ENCODE results near the gene ADCY1. TPM values are rescaled to one million over a fixed set of nuclear protein-coding genes. Genes with fewer than 3 reads are reported as not detected.

ADCY1 gene
- total and polyA plus RNA-seq, 2 donors = 0.27 to 0.38 TPM

DNA sequence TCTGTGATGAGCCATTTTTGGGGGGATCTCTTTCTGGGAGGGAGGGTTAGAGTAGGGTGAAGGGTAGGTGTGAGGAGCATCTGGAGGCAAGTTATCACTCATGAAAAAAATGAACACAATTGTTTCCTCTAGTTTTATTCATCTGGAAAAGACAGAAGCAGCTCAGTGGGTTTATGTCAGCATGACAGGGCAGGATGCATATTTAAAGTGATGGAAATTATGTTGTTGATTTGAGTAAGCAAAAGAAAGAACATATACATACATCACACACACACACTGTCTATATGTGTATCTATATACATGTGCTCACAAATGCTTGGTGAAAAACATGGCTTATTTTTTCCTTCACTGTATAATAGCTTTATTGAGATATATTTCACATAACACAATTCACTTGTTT lies 114.2 kb downstream of the ADCY1 start:
- no peak overlapping the region for H3K27ac ChIP-seq (ENCODE audit: low read depth in 1 of 2, low read length in 1 of 2)
- H3K36me3 ChIP-seq (ENCODE audit: control insufficient read depth in 2 of 2, insufficient read depth in 2 of 2, low read length in 1 of 2) = no peaks in the 10 kb centered on the region
- H3K4me3 ChIP-seq (ENCODE audit: low read length in 2 of 2) = no peak overlapping the region
- H3K27me3 ChIP-seq (ENCODE audit: control insufficient read depth in 2 of 2, insufficient read depth in 1 of 2, low read length in 1 of 2) = no peaks in the 10 kb centered on the region
- H3K9me3 ChIP-seq (ENCODE audit: control insufficient read depth in 2 of 2, insufficient read depth in 1 of 2, low read length in 1 of 2) = no peaks in the 10 kb centered on the region
- no peak for DNase-seq (ENCODE audit: low read depth in 6 of 9, low spot score in 9 of 9)
- H3K4me1 ChIP-seq (ENCODE audit: control insufficient read depth in 2 of 2, insufficient read depth in 2 of 2, low read length in 2 of 2) = no peaks in the 10 kb centered on the region

DNA sequence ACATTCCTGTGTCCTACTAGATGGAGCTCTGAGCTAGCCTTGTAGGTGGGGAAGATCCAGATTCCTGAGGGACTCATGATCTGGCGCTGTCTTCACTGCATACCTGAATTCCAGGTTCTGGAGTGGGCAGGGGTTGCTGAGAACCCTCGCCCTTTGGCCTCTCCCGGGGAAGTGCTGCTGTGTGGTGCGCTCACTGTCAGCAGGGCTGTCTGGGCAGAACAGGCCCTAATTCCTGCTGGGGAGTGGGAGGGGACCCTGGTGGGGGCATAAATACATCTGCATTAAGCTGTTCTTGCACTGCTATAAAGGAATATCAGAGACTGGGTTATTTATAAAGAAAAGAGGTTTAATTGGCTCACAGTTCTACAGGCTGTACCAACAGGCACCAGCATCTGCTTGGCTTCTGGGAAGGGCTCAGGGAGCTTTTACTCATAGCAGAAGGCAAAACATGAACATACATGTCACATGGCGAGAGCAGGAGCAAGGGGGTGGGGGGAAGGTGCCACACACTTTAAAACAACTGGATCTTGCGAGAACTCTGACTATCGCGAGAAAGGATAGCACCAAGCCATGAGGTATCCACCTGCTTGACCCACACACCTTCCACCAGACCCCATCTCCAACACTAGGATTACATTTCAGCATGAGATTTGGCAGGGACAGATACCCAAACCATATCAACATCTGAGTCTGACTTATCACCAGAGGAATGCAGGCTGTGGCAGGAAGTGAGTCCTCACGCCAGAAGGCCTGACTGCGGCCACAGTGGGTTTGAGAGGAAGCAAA lies 115.0 kb downstream of the ADCY1 start:
- no peak for DNase-seq (ENCODE audit: low read depth in 6 of 9, low spot score in 9 of 9)

GRCh38 chr7:45689797-45690761 lies 115.9 kb downstream of the ADCY1 start:
- WGBS = 81% methylated on average over 15 of the region's 15 CpGs
- Histone ChIP-seq H3K27ac (ENCODE audit: low read depth in 1 of 2, low read length in 1 of 2) (no peak overlapping the region), H3K4me1 (ENCODE audit: control insufficient read depth in 2 of 2, insufficient read depth in 2 of 2, low read length in 2 of 2) (no peaks in the 10 kb centered on the region), H3K4me3 (ENCODE audit: low read length in 2 of 2) (no peak overlapping the region), H3K9me3 (ENCODE audit: control insufficient read depth in 2 of 2, insufficient read depth in 1 of 2, low read length in 1 of 2) (no peaks in the 10 kb centered on the region), H3K36me3 (ENCODE audit: control insufficient read depth in 2 of 2, insufficient read depth in 2 of 2, low read length in 1 of 2) (no peaks in the 10 kb centered on the region), H3K27me3 (ENCODE audit: control insufficient read depth in 2 of 2, insufficient read depth in 1 of 2, low read length in 1 of 2) (no peaks in the 10 kb centered on the region)
- no peak for DNase-seq (ENCODE audit: low read depth in 6 of 9, low spot score in 9 of 9)

More for the DNA sequence above, 115.0 kb downstream of the ADCY1 start:
- Histone ChIP-seq H3K4me3 (ENCODE audit: low read length in 2 of 2) (no peak overlapping the region), H3K36me3 (ENCODE audit: control insufficient read depth in 2 of 2, insufficient read depth in 2 of 2, low read length in 1 of 2) (no peaks in the 10 kb centered on the region), H3K9me3 (ENCODE audit: control insufficient read depth in 2 of 2, insufficient read depth in 1 of 2, low read length in 1 of 2) (no peaks in the 10 kb centered on the region), H3K4me1 (ENCODE audit: control insufficient read depth in 2 of 2, insufficient read depth in 2 of 2, low read length in 2 of 2) (no peaks in the 10 kb centered on the region), H3K27ac (ENCODE audit: low read depth in 1 of 2, low read length in 1 of 2) (no peak overlapping the region), H3K27me3 (ENCODE audit: control insufficient read depth in 2 of 2, insufficient read depth in 1 of 2, low read length in 1 of 2) (no peaks in the 10 kb centered on the region)
- WGBS = 75% methylated on average over 10 of the region's 10 CpGs

DNA sequence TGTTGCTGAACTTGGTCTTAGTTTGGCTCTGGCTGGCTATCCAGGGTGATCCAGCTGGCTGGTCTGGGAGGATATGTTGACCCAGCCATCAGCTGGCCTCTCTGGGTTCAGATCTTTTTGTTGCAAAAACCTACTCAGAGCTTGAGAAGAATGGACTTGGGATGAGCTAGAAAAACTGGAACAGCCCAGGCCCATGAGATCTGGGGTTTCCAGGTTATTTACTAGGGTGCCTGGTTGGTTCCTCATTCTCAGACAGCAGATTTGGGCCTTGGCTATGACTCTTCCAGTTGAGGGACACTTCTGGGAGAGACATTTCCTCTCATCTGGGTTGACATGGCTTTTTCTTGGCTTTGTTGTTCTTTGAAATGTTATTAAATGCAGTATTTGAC lies 116.6 kb downstream of the ADCY1 start:
- H3K36me3 ChIP-seq (ENCODE audit: control insufficient read depth in 2 of 2, insufficient read depth in 2 of 2, low read length in 1 of 2) = no peaks in the 10 kb centered on the region
- H3K4me3 ChIP-seq (ENCODE audit: low read length in 2 of 2) = no peak overlapping the region
- no peak for DNase-seq (ENCODE audit: low read depth in 6 of 9, low spot score in 9 of 9)
- no peaks in the 10 kb centered on the region for H3K9me3 ChIP-seq (ENCODE audit: control insufficient read depth in 2 of 2, insufficient read depth in 1 of 2, low read length in 1 of 2)
- H3K27me3 ChIP-seq (ENCODE audit: control insufficient read depth in 2 of 2, insufficient read depth in 1 of 2, low read length in 1 of 2) = no peaks in the 10 kb centered on the region
- no peak overlapping the region for H3K27ac ChIP-seq (ENCODE audit: low read depth in 1 of 2, low read length in 1 of 2)
- no peaks in the 10 kb centered on the region for H3K4me1 ChIP-seq (ENCODE audit: control insufficient read depth in 2 of 2, insufficient read depth in 2 of 2, low read length in 2 of 2)

- Histone ChIP-seq H3K36me3 (ENCODE audit: control insufficient read depth in 2 of 2, insufficient read depth in 2 of 2, low read length in 1 of 2) (no peaks in the 10 kb centered on the region), H3K27ac (ENCODE audit: low read depth in 1 of 2, low read length in 1 of 2) (no peak overlapping the region), H3K9me3 (ENCODE audit: control insufficient read depth in 2 of 2, insufficient read depth in 1 of 2, low read length in 1 of 2) (no peaks in the 10 kb centered on the region), H3K27me3 (ENCODE audit: control insufficient read depth in 2 of 2, insufficient read depth in 1 of 2, low read length in 1 of 2) (no peaks in the 10 kb centered on the region), H3K4me3 (ENCODE audit: low read length in 2 of 2) (no peak overlapping the region), H3K4me1 (ENCODE audit: control insufficient read depth in 2 of 2, insufficient read depth in 2 of 2, low read length in 2 of 2) (no peaks in the 10 kb centered on the region)
- 96% methylated on average over 6 of the region's 6 CpGs for WGBS
- DNase-seq (ENCODE audit: low read depth in 6 of 9, low spot score in 9 of 9) = no peak
Measured at GRCh38 chr7:45691155-45691656, 117.0 kb downstream of the ADCY1 start.

- no peak overlapping the region for H3K27ac ChIP-seq (ENCODE audit: low read depth in 1 of 2, low read length in 1 of 2)
- H3K4me3 ChIP-seq (ENCODE audit: low read length in 2 of 2) = no peak overlapping the region
- no peaks in the 10 kb centered on the region for H3K4me1 ChIP-seq (ENCODE audit: control insufficient read depth in 2 of 2, insufficient read depth in 2 of 2, low read length in 2 of 2)
- H3K36me3 ChIP-seq (ENCODE audit: control insufficient read depth in 2 of 2, insufficient read depth in 2 of 2, low read length in 1 of 2) = no peaks in the 10 kb centered on the region
- 97% methylated on average over 3 of the region's 3 CpGs for WGBS
- no peak for DNase-seq (ENCODE audit: low read depth in 6 of 9, low spot score in 9 of 9)
- no peaks in the 10 kb centered on the region for H3K27me3 ChIP-seq (ENCODE audit: control insufficient read depth in 2 of 2, insufficient read depth in 1 of 2, low read length in 1 of 2)
- H3K9me3 ChIP-seq (ENCODE audit: control insufficient read depth in 2 of 2, insufficient read depth in 1 of 2, low read length in 1 of 2) = no peaks in the 10 kb centered on the region
Measured at GRCh38 chr7:45692031-45692430, 117.9 kb downstream of the ADCY1 start.

DNA sequence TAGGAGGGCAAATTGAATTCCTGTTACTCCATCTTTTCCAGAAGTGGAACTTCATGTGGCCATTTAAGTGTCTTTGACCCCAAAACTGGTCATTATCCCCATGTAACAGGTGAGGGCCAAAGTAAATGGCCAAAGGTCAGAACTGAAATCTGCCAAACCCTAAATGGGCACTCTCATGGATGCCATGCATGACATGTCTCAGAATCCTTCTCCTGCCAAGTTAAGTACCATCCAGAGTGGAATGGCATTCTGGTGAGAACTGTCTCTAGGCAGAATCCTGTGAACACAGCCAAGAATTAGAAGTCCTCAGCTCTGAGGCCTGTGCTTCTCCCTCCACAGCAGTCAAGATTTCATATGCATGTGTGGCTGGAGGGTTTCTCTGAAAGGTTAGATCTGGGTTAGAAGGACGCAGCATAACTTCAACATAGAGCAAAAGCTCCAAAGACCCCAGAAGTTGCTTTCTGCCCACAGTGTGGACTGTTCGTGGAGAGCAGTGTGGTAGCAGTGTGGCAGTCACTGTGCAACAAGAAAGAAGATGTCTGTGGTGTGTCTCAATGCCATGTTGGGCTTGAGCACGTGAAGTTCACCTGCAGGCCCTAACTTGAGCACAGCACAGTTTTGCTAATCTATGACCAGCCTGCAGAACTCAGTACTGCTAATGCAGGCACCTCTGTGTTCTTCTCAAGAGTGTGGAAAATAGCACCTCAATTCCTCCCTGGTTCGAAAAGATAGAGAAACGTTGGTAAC lies 121.3 kb downstream of the ADCY1 start:
- no peak overlapping the region for H3K4me3 ChIP-seq (ENCODE audit: low read length in 2 of 2)
- no peaks in the 10 kb centered on the region for H3K4me1 ChIP-seq (ENCODE audit: control insufficient read depth in 2 of 2, insufficient read depth in 2 of 2, low read length in 2 of 2)
- no peak overlapping the region for H3K27ac ChIP-seq (ENCODE audit: low read depth in 1 of 2, low read length in 1 of 2)
- DNase-seq (ENCODE audit: low read depth in 6 of 9, low spot score in 9 of 9) = no peak
- no peaks in the 10 kb centered on the region for H3K9me3 ChIP-seq (ENCODE audit: control insufficient read depth in 2 of 2, insufficient read depth in 1 of 2, low read length in 1 of 2)
- WGBS = 93% methylated on average over 5 of the region's 5 CpGs
- H3K36me3 ChIP-seq (ENCODE audit: control insufficient read depth in 2 of 2, insufficient read depth in 2 of 2, low read length in 1 of 2) = no peaks in the 10 kb centered on the region
- H3K27me3 ChIP-seq (ENCODE audit: control insufficient read depth in 2 of 2, insufficient read depth in 1 of 2, low read length in 1 of 2) = no peaks in the 10 kb centered on the region

- H3K9me3 ChIP-seq (ENCODE audit: control insufficient read depth in 2 of 2, insufficient read depth in 1 of 2, low read length in 1 of 2) = no peaks in the 10 kb centered on the region
- H3K27me3 ChIP-seq (ENCODE audit: control insufficient read depth in 2 of 2, insufficient read depth in 1 of 2, low read length in 1 of 2) = no peaks in the 10 kb centered on the region
- H3K4me1 ChIP-seq (ENCODE audit: control insufficient read depth in 2 of 2, insufficient read depth in 2 of 2, low read length in 2 of 2) = no peaks in the 10 kb centered on the region
- no peaks in the 10 kb centered on the region for H3K36me3 ChIP-seq (ENCODE audit: control insufficient read depth in 2 of 2, insufficient read depth in 2 of 2, low read length in 1 of 2)
- no peak overlapping the region for H3K4me3 ChIP-seq (ENCODE audit: low read length in 2 of 2)
- 90% methylated on average over 4 of the region's 4 CpGs for WGBS
- DNase-seq (ENCODE audit: low read depth in 6 of 9, low spot score in 9 of 9) = no peak
- no peak overlapping the region for H3K27ac ChIP-seq (ENCODE audit: low read depth in 1 of 2, low read length in 1 of 2)
Measured at GRCh38 chr7:45696476-45696875, 122.3 kb downstream of the ADCY1 start.
